HG03103 (cell line): Measurements from ENCODE around the gene ZBTB8OS.
"Not testable (repeated sequence)": the region's sequence is repeated elsewhere in the genome, so short reads cannot be mapped to it uniquely, and the experiment has no call there.

Source experiments
- ATAC-seq: cut with Tn5 transposase; IDR thresholded peaks from one replicate; pipeline ENCODE4 v1.9.1; 2021; ENCODE audit warnings: low read depth; ENCODE audit not compliant: unreplicated experiment

ZBTB8OS gene

GRCh38 chr1:32650752-32651460 is 556 bp upstream of the ZBTB8OS start, which contains the start of gene RBBP4:
Gene RBBP4, plus strand, starts transcription at chr1:32651208. Its CDS starts 99 bp downstream, at chr1:32651307.
- peak; percentile 78 for ATAC-seq

- ATAC-seq: no peak
These were observed 2.8 kb downstream of the ZBTB8OS start for GRCh38 chr1:32647308-32648134.

GRCh38 chr1:32644426-32644825 is 5.9 kb downstream of the ZBTB8OS start:
- ATAC-seq: no peak

- ATAC-seq: not testable (repeated sequence)
These were observed 8.0 kb downstream of the ZBTB8OS start for GRCh38 chr1:32642292-32642827.

- ATAC-seq: no peak
These were observed 10.8 kb downstream of the ZBTB8OS start for GRCh38 chr1:32639489-32640075.

GRCh38 chr1:32636914-32637645 is 13.3 kb downstream of the ZBTB8OS start:
- ATAC-seq: no peak

GRCh38 chr1:32635508-32636277 is 14.7 kb downstream of the ZBTB8OS start:
- ATAC-seq: no peak

GRCh38 chr1:32632829-32633228 is 17.5 kb downstream of the ZBTB8OS start:
- no peak for ATAC-seq

- not testable (repeated sequence) for ATAC-seq
These were observed 20.2 kb downstream of the ZBTB8OS start for GRCh38 chr1:32630173-32630572.

- ATAC-seq: no peak
These were observed 22.7 kb downstream of the ZBTB8OS start for GRCh38 chr1:32627596-32628162.

- no peak for ATAC-seq
These were observed 24.2 kb downstream of the ZBTB8OS start for GRCh38 chr1:32626176-32626575.

GRCh38 chr1:32623775-32624174 is 26.6 kb downstream of the ZBTB8OS start:
- ATAC-seq: no peak

GRCh38 chr1:32622806-32623681 is 27.3 kb downstream of the ZBTB8OS start:
- ATAC-seq: no peak

- no peak for ATAC-seq
These were observed 28.1 kb downstream of the ZBTB8OS start for GRCh38 chr1:32622205-32622604.

- ATAC-seq: no peak
These were observed 30.5 kb downstream of the ZBTB8OS start for GRCh38 chr1:32619701-32620485.

- ATAC-seq: no peak
These were observed 31.6 kb downstream of the ZBTB8OS start for GRCh38 chr1:32618673-32619221.

- ATAC-seq: no peak
These were observed 36.9 kb downstream of the ZBTB8OS start for GRCh38 chr1:32613472-32613871.
